Neural cell (in vitro differentiated cells): ENCODE measurements around the gene ABI3BP. TPM values are rescaled to one million over a fixed set of nuclear protein-coding genes. Genes with fewer than 3 reads are reported as not detected.

Experiments
- H2AFZ ChIP-seq: fragments of 200-600, 300-800 bp; sonication (generic), shearing (Covaris generic); 2 replicates; pipeline ENCODE4 v1.6.0; 2014; ENCODE audit warnings: low read depth, mild to moderate bottlenecking, antibody characterized with exemption, low read length, moderate library complexity
- H3F3A ChIP-seq: fragments of 200-600 bp; shearing (Covaris generic); 2 replicates; pipeline ENCODE4 v1.6.1; 2016; ENCODE audit warnings: mild to moderate bottlenecking, moderate library complexity, mixed read lengths, antibody characterized with exemption, low read length; ENCODE audit not compliant: insufficient read depth, poor library complexity, severe bottlenecking
- H3K27ac ChIP-seq: fragments of 200-600, 300-800 bp; sonication (generic), shearing (Covaris generic); 2 replicates; pipeline ENCODE4 v1.5.1; 2014; ENCODE audit warnings: mild to moderate bottlenecking, low read length, moderate library complexity
- H3K27me3 ChIP-seq: fragments of 300-800, 200-600 bp; sonication (generic), shearing (Covaris generic); 2 replicates; pipeline ENCODE4 v1.6.0; 2014; ENCODE audit warnings: mild to moderate bottlenecking, low read depth, low read length, moderate library complexity; ENCODE audit not compliant: insufficient read depth
- H3K36me3 ChIP-seq: fragments of 300-800, 200-600 bp; sonication (generic), shearing (Covaris generic); 2 replicates; pipeline ENCODE4 v1.5.1; 2014; ENCODE audit warnings: mild to moderate bottlenecking, antibody characterized with exemption, low read length, moderate library complexity; ENCODE audit not compliant: insufficient read depth
- H3K4me2 ChIP-seq: fragments of 300-800, 200-600 bp; sonication (generic), shearing (Covaris generic); 2 replicates; pipeline ENCODE4 v1.6.0; 2014; ENCODE audit warnings: mild to moderate bottlenecking, low read length
- H3K4me3 ChIP-seq: fragments of 300-800, 200-600 bp; sonication (generic), shearing (Covaris generic); 2 replicates; pipeline ENCODE4 v1.5.1; 2014; ENCODE audit warnings: mild to moderate bottlenecking, low read length, moderate library complexity
- H3K79me2 ChIP-seq: fragments of 200-600 bp; shearing (Covaris generic); replicated peaks from 2 replicates; pipeline ENCODE4 v1.6.0; 2014; ENCODE audit warnings: mild to moderate bottlenecking, low read length, moderate library complexity; ENCODE audit not compliant: insufficient read depth
- H3K9ac ChIP-seq: fragments of 300-800, 200-600 bp; sonication (generic), shearing (Covaris generic); 2 replicates; pipeline ENCODE4 v1.6.1; 2016; ENCODE audit warnings: mild to moderate bottlenecking, low read length, mixed read lengths
- H3K9me2 ChIP-seq: fragments of 200-600 bp; shearing (Covaris generic); 2 replicates; pipeline ENCODE4 v1.6.1; 2016; ENCODE audit warnings: mild to moderate bottlenecking, low read length, mixed read lengths; ENCODE audit not compliant: insufficient read depth
- H3K9me3 ChIP-seq: fragments of 200-600, 300-800 bp; sonication (generic), shearing (Covaris generic); 2 replicates; pipeline ENCODE4 v1.6.1; 2016; ENCODE audit warnings: mild to moderate bottlenecking, mixed run types, low read length, moderate library complexity, mixed read lengths
- H4K20me1 ChIP-seq: fragments of 200-600 bp; shearing (Covaris generic); 2 replicates; pipeline ENCODE4 v1.6.1; 2016; ENCODE audit warnings: mild to moderate bottlenecking, mixed run types; ENCODE audit not compliant: insufficient read depth
- EP300 ChIP-seq: fragments of 450-650 bp; conservative IDR thresholded peaks from 2 replicates; pipeline ENCODE4 v1.6.1; 2014; ENCODE audit warnings: antibody characterized with exemption, mild to moderate bottlenecking, moderate library complexity; ENCODE audit not compliant: poor library complexity, severe bottlenecking
- EZH2 ChIP-seq: fragments of 200-600, 300-800 bp; shearing (Covaris generic), sonication (generic); IDR thresholded peaks from 2 replicates; pipeline ENCODE4 v1.6.1; 2014; ENCODE audit warnings: antibody characterized with exemption, low read length, borderline replicate concordance, mild to moderate bottlenecking; ENCODE audit not compliant: insufficient read depth, poor library complexity, severe bottlenecking
- MXI1 ChIP-seq: fragments of 450-650 bp; conservative IDR thresholded peaks from 2 replicates; pipeline ENCODE4 v1.6.1; 2014; ENCODE audit warnings: antibody characterized with exemption, mild to moderate bottlenecking; ENCODE audit not compliant: poor library complexity, severe bottlenecking
- POLR2AphosphoS5 ChIP-seq: IDR thresholded peaks from 2 replicates; pipeline ENCODE4 v1.6.1; 2012
- RAD21 ChIP-seq: fragments of 450-650 bp; conservative IDR thresholded peaks from 2 replicates; pipeline ENCODE4 v1.6.1; 2014; ENCODE audit warnings: antibody characterized with exemption, mild to moderate bottlenecking, moderate library complexity
- SMC3 ChIP-seq: fragments of 450-650 bp; conservative IDR thresholded peaks from 2 replicates; pipeline ENCODE4 v1.6.1; 2014; ENCODE audit warnings: antibody characterized with exemption, mild to moderate bottlenecking, moderate library complexity; ENCODE audit not compliant: poor library complexity
- TAF1 ChIP-seq: IDR thresholded peaks from 2 replicates; pipeline ENCODE4 v1.6.1; 2012; ENCODE audit warnings: low read depth
- polyA plus RNA-seq: library from polyadenylated mRNA; depleted of rRNA; stranded (reverse); fragments of >200 nt; gene quantifications from 2 replicates; pipeline ENCODE4 v1.2.3, GENCODE V29; 2014
- TF ChIP-seq, protein P1 (sequence below): fragments of 450-650 bp; IDR thresholded peaks from 2 replicates; pipeline ENCODE4 v1.5.1; 2014; ENCODE audit warnings: antibody characterized with exemption, mild to moderate bottlenecking, moderate library complexity; ENCODE audit not compliant: poor library complexity, severe bottlenecking
- TF ChIP-seq, protein P2 (sequence below): IDR thresholded peaks from 2 replicates; pipeline ENCODE4 v1.6.1; 2012; ENCODE audit warnings: borderline replicate concordance

ABI3BP gene
- polyA plus RNA-seq, 1 donor from 2014 or later = not detected

DNA sequence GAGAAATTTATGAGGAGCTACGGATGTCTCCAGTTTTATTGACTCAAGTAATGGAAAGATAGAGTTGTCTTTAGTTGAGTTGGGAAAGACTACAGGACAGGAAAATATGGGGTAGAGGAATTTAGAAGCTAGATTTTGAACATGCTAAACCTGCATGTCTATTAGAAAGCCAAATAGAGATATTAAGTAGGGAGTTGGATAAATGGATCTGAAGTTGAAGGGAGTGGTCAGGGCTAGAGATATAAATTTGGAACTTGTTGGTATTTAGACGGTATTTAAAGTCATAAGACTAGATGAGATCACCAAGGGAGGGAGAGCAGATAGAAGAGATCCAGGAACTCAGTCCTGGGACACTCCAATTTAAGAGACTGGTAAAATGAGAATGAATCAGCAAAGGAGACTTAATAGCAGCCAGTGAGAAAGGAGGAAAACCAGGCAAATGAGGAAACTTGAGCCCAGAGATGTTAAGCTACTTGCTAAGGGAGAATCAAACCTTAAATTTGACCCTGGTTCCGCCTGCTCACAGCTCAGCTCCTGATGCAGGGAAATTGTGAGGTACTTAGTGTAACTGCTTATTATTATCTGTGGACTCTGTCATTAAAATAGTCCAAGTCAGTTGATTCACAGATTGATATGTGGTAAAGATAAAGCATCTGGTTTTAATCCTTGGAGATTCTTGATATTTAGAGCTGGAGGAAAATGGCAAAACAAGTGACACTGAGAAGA, 35.8 kb downstream of the ABI3BP start:
- Histone ChIP-seq H3K27me3 (no peaks in the 10 kb centered on the region), H2AFZ (no peak overlapping the region), H3F3A (no peaks in the 10 kb centered on the region), H3K9ac (no peak overlapping the region), H3K27ac (no peak overlapping the region), H3K4me2 (no peak overlapping the region), H4K20me1 (no peaks in the 10 kb centered on the region), H3K4me3 (no peak overlapping the region), H3K36me3 (no peaks in the 10 kb centered on the region), H3K9me2 (no peaks in the 10 kb centered on the region), H3K9me3 (no peaks in the 10 kb centered on the region), H3K79me2 (no peaks in the 10 kb centered on the region)
- no peak for TF ChIP-seq EZH2
- TF ChIP-seq MXI1 = no peak
- no peak for TF ChIP-seq SMC3
- TF ChIP-seq, protein P1, sequence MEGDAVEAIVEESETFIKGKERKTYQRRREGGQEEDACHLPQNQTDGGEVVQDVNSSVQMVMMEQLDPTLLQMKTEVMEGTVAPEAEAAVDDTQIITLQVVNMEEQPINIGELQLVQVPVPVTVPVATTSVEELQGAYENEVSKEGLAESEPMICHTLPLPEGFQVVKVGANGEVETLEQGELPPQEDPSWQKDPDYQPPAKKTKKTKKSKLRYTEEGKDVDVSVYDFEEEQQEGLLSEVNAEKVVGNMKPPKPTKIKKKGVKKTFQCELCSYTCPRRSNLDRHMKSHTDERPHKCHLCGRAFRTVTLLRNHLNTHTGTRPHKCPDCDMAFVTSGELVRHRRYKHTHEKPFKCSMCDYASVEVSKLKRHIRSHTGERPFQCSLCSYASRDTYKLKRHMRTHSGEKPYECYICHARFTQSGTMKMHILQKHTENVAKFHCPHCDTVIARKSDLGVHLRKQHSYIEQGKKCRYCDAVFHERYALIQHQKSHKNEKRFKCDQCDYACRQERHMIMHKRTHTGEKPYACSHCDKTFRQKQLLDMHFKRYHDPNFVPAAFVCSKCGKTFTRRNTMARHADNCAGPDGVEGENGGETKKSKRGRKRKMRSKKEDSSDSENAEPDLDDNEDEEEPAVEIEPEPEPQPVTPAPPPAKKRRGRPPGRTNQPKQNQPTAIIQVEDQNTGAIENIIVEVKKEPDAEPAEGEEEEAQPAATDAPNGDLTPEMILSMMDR = no peak
- TF ChIP-seq RAD21 = no peak
- TF ChIP-seq, protein P2, sequence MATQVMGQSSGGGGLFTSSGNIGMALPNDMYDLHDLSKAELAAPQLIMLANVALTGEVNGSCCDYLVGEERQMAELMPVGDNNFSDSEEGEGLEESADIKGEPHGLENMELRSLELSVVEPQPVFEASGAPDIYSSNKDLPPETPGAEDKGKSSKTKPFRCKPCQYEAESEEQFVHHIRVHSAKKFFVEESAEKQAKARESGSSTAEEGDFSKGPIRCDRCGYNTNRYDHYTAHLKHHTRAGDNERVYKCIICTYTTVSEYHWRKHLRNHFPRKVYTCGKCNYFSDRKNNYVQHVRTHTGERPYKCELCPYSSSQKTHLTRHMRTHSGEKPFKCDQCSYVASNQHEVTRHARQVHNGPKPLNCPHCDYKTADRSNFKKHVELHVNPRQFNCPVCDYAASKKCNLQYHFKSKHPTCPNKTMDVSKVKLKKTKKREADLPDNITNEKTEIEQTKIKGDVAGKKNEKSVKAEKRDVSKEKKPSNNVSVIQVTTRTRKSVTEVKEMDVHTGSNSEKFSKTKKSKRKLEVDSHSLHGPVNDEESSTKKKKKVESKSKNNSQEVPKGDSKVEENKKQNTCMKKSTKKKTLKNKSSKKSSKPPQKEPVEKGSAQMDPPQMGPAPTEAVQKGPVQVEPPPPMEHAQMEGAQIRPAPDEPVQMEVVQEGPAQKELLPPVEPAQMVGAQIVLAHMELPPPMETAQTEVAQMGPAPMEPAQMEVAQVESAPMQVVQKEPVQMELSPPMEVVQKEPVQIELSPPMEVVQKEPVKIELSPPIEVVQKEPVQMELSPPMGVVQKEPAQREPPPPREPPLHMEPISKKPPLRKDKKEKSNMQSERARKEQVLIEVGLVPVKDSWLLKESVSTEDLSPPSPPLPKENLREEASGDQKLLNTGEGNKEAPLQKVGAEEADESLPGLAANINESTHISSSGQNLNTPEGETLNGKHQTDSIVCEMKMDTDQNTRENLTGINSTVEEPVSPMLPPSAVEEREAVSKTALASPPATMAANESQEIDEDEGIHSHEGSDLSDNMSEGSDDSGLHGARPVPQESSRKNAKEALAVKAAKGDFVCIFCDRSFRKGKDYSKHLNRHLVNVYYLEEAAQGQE = no peak
- no peak for TF ChIP-seq TAF1
- no peak for TF ChIP-seq POLR2AphosphoS5
- no peak for TF ChIP-seq EP300

DNA sequence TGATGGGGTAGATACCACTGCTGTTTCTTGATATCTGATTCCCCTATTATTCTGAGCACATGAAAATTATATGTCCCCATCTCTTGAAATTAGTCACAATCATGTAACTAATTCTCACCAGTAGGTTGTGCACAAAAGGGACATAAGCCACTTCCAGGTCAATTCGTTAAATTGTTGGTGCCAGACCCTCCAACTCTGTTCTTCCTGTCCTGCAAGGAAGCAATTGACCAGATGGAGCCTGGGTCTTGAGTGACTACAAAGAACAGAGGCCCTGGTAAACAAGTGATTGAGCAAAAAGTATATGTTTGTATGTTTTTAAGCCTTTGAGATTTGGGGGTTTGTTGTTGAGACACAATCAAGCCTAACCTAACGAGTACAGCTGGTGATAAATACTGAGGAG, 36.9 kb downstream of the ABI3BP start:
- no peak overlapping the region for H2AFZ ChIP-seq
- H3K79me2 ChIP-seq = no peaks in the 10 kb centered on the region
- H3K9ac ChIP-seq = no peak overlapping the region
- no peak overlapping the region for H3K4me2 ChIP-seq
- H4K20me1 ChIP-seq = no peaks in the 10 kb centered on the region
- H3K36me3 ChIP-seq = no peaks in the 10 kb centered on the region
- no peak overlapping the region for H3K27ac ChIP-seq
- TF ChIP-seq EP300 (no peak), EZH2 (no peak), POLR2AphosphoS5 (no peak), SMC3 (no peak), TAF1 (no peak), RAD21 (no peak), MXI1 (no peak)
- TF ChIP-seq, protein P2 = no peak
- TF ChIP-seq, protein P1 = no peak
- H3K4me3 ChIP-seq = no peak overlapping the region
- no peaks in the 10 kb centered on the region for H3K27me3 ChIP-seq
- H3K9me3 ChIP-seq = no peaks in the 10 kb centered on the region
- no peaks in the 10 kb centered on the region for H3K9me2 ChIP-seq
- H3F3A ChIP-seq = no peaks in the 10 kb centered on the region
